GM12873 (cell line): ENCODE results near the gene TC2N.
A peak's percentile ranks its signal among the peaks of the same experiment; 100 is the strongest.

Source experiments
- CTCF ChIP-seq: IDR thresholded peaks from 2 replicates; pipeline ENCODE4 v1.5.1; 2012; ENCODE audit warnings: low read depth, mild to moderate bottlenecking, moderate library complexity, low read length, control low read depth; ENCODE audit not compliant: insufficient read depth; ENCODE audit errors: missing control alignments

The TC2N gene

GRCh38 chr14:91837076-91837475 lies 30.3 kb downstream of the TC2N start:
- TF ChIP-seq CTCF = no peak

GRCh38 chr14:91835920-91836843 lies 31.2 kb downstream of the TC2N start:
- TF ChIP-seq CTCF = peak; percentile 1

GRCh38 chr14:91835197-91835919 lies 32.0 kb downstream of the TC2N start:
- TF ChIP-seq CTCF = no peak

DNA sequence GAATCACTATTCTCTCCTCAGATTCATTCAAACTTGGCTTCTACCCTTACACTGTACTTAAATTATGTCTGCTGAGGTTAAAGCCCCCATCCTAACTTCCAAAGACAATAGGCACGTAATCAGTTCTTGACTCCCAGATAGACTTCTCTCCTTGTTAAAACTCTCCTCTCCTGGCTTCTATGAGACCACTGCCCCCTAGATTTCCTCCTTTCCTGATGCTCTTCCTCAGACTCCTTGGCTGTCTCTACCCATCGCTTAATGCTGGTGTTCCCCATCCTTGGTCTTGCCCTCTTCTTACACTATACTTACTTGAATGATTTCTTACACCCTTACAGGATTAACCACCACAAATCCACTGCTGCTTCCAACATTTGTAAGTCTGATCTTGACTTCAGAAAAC lies 32.8 kb downstream of the TC2N start:
- no peak for TF ChIP-seq CTCF

GRCh38 chr14:91831337-91831736 lies 36.0 kb downstream of the TC2N start:
- TF ChIP-seq CTCF = no peak

- no peak for TF ChIP-seq CTCF
Measured at GRCh38 chr14:91830777-91831176, 36.6 kb downstream of the TC2N start.

DNA sequence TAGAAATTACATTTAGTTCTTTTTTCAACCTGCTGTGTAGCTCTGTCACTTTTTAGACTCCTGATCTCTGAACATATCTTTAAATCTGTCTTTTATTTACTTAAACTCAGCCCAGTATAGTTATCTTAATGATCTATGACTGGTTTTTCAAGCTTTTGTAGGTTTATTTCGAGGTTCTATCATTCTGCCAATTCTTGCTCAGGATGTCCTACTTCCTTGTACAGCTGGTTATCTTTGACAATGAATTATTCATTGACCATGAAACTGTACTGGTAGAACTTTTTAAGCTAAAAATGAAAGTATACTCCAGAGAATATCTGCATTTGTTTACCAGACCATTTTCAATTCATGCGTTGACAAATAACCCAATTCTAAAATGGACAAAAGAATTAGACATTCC lies 37.8 kb downstream of the TC2N start:
- TF ChIP-seq CTCF = no peak
